Vagina (tissue), 2 donors: Measurements from ENCODE around the gene CENPH. TPM values are rescaled to one million over a fixed set of nuclear protein-coding genes. Genes with fewer than 3 reads are reported as not detected.
"Not testable (repeated sequence)": the region's sequence is repeated elsewhere in the genome, so short reads cannot be mapped to it uniquely, and the experiment has no call there.

Experiments
- DNase-seq, 2 donors: peaks; one replicate each; pipeline ENCODE4 v3.0.0-alpha.2; 2017; ENCODE audit errors: extremely low spot score in 2 of 2
- H3K27ac ChIP-seq: fragments of 200-600 bp; sonication (generic); one replicate; pipeline ENCODE4 v1.5.1; 2019
- H3K27me3 ChIP-seq: fragments of 200-600 bp; sonication (generic); one replicate; pipeline ENCODE4 v1.5.1; 2019
- H3K36me3 ChIP-seq, 2 donors: fragments of 200-600 bp; sonication (generic); one replicate each; pipeline ENCODE4 v1.5.1; 2017 to 2019
- H3K4me1 ChIP-seq: fragments of 200-600 bp; sonication (generic); one replicate; pipeline ENCODE4 v1.5.1; 2019
- H3K4me3 ChIP-seq, 2 donors: fragments of 200-600 bp; sonication (generic); 1 replicate in 1 of 2; 2 replicates in 1 of 2; pipeline ENCODE4 v1.5.1; 2016 to 2019
- H3K9me3 ChIP-seq: fragments of 200-600 bp; sonication (generic); one replicate; pipeline ENCODE4 v1.5.1; 2019
- POLR2A ChIP-seq, 2 donors: fragments of 450-650 bp; IDR thresholded peaks; one replicate each; pipeline ENCODE4 v1.6.1; 2017; ENCODE audit warnings: antibody characterized with exemption in 2 of 2, mild to moderate bottlenecking in 2 of 2, moderate library complexity in 2 of 2
- POLR2AphosphoS5 ChIP-seq, 2 donors: sonication (generic); formaldehyde crosslinking; IDR thresholded peaks; one replicate each; pipeline ENCODE4 v1.9.0; 2017; ENCODE audit warnings: antibody characterized with exemption in 2 of 2, mild to moderate bottlenecking in 2 of 2, low read depth in 1 of 2; ENCODE audit not compliant: insufficient read depth in 1 of 2
- intact Hi-C: fragments of 100-400 bp; cut with DNase I; formaldehyde crosslinking; loops from one replicate; pipeline ENCODE4 v1.15.1; 2023
- total RNA-seq: library from RNA; depleted of rRNA; stranded (reverse); fragments of >200 nt; gene quantifications from one replicate; pipeline ENCODE4 v1.2.3, GENCODE V29; 2016
- TF ChIP-seq, protein P1 (sequence below), 3 experiments: fragments of 450-650 bp in 2 of 3; fragments of 200-600 bp in 1 of 3; sonication (generic) in 1 of 3; IDR thresholded peaks; one replicate each; pipeline ENCODE4 v1.5.1; 2017 to 2019; ENCODE audit warnings: antibody characterized with exemption in 3 of 3, mild to moderate bottlenecking in 2 of 3, moderate library complexity in 2 of 3

The CENPH gene, protein sequence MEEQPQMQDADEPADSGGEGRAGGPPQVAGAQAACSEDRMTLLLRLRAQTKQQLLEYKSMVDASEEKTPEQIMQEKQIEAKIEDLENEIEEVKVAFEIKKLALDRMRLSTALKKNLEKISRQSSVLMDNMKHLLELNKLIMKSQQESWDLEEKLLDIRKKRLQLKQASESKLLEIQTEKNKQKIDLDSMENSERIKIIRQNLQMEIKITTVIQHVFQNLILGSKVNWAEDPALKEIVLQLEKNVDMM
- 3.9 TPM for total RNA-seq

DNA sequence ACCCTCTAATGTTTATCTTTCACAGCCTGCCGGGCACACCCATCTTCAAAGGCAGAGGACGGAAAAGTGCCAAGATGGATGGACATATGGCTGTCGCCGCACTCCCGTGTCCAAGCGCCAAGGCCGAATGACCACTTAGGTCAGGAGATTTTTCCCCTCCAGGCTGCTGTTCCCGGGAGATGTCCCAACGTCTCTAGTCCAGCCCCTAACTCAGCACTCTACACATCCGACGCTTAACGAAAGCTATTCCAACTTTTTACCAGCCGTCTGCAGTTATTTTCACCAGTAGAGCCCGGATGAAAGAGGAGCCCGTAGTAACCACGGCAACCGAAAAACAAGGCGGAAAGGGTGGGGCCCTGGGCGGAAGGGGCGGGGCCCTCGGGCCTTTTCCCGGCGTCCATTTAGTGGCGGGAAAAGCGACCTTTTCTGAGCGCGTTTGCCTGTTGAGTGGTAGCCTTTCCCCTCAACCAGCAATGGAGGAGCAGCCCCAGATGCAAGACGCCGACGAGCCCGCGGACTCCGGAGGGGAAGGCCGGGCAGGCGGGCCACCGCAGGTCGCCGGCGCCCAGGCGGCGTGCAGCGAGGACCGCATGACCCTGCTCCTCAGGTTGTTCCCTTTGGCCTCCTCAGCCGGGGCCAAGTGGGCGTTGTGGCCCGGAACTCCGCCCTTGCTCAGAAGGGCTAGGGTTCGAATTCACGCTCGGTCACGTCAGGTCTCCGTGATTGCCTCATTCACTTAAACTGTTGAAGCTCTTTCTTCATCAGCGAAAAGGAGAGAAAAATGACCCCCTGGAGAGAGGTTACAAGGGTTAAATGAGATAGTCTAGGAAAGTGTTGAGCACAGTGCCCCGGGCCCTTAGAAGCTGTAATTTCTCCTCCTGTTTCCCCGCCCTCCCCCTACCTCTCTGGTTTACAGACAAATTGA, at the start of gene CENPH:
CENPH (plus strand) TSS at position 422 of the 925 bp plus-strand sequence; CDS start at position 474, 52 bp downstream.
- TF ChIP-seq POLR2AphosphoS5 (IDR thresholded peaks at IDR 0.05; ENCODE audit: insufficient read depth in 1 of 2, low read depth in 1 of 2) = peak; percentile 48 to 73
- TF ChIP-seq, protein P1, sequence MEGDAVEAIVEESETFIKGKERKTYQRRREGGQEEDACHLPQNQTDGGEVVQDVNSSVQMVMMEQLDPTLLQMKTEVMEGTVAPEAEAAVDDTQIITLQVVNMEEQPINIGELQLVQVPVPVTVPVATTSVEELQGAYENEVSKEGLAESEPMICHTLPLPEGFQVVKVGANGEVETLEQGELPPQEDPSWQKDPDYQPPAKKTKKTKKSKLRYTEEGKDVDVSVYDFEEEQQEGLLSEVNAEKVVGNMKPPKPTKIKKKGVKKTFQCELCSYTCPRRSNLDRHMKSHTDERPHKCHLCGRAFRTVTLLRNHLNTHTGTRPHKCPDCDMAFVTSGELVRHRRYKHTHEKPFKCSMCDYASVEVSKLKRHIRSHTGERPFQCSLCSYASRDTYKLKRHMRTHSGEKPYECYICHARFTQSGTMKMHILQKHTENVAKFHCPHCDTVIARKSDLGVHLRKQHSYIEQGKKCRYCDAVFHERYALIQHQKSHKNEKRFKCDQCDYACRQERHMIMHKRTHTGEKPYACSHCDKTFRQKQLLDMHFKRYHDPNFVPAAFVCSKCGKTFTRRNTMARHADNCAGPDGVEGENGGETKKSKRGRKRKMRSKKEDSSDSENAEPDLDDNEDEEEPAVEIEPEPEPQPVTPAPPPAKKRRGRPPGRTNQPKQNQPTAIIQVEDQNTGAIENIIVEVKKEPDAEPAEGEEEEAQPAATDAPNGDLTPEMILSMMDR (IDR thresholded peaks at IDR 0.05) = no peak
- intact Hi-C loops = no loop called here
- no peaks in the 10 kb centered on the region for H3K27me3 ChIP-seq
- H3K27ac ChIP-seq = peak within 1 kb of the TSS; percentile 4
- H3K4me3 ChIP-seq = peak within 1 kb of the TSS; percentile 61 to 66
- H3K4me1 ChIP-seq = peaks cover 9% of the 10 kb centered on the region
- H3K36me3 ChIP-seq = no peaks in the 10 kb centered on the region
- DNase-seq = no peak
- H3K9me3 ChIP-seq = no peaks in the 10 kb centered on the region

GRCh38 chr5:69140239-69140638, 49.1 kb upstream of the CENPH start:
- H3K27me3 ChIP-seq, intact Hi-C loops, H3K4me3 ChIP-seq, DNase-seq, H3K36me3 ChIP-seq, H3K9me3 ChIP-seq, H3K4me1 ChIP-seq, H3K27ac ChIP-seq: not testable (repeated sequence)

DNA sequence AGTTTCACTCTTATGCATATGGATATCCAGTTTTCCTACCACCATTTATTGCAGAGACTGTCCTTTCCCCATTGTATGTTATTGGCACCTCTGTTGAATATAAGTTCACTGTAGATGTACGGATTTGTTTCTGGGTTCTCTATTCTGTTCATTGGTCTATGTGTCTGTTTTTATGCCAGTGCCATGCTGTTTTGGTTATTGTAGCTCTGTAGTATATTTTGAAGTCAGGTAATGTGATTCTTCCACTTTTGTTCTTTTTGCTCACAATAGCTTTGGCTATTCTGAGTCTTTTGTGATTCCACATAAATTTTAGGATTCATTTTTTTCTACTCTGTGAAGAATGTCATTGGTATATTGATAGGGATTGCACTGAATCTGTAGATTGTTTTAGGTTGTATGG, 48.6 kb upstream of the CENPH start:
- Histone ChIP-seq H3K36me3 (no peaks in the 10 kb centered on the region), H3K4me3 (no peak overlapping the region), H3K9me3 (no peaks in the 10 kb centered on the region), H3K4me1 (no peaks in the 10 kb centered on the region), H3K27ac (no peak overlapping the region), H3K27me3 (no peaks in the 10 kb centered on the region)
- TF ChIP-seq POLR2A (IDR thresholded peaks at IDR 0.05) (no peak), POLR2AphosphoS5 (IDR thresholded peaks at IDR 0.05; ENCODE audit: insufficient read depth in 1 of 2, low read depth in 1 of 2) (no peak)
- TF ChIP-seq, protein P1 (IDR thresholded peaks at IDR 0.05) = no peak
- intact Hi-C loops = no loop called here
- no peak for DNase-seq

DNA sequence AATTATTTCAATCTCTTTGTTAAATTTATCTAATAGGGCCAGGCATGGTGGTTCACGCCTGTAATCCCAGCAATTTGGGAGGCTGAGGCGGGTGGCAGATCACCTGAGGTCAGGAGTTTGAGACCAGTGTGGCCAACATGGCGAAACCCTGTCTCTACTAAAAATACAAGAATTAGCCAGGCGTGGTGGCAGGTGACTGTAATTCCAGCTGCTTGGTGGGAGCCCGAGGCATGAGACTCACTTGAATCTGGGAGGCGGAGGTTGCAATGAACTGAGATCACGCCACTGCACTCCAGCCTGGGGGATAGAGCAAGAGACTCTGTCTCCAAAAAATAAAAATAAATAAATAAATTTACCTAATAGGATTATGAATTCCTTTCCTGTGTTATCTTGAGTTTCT, 40.8 kb upstream of the CENPH start:
- DNase-seq = not testable (repeated sequence)

GRCh38 chr5:69148981-69149675, 40.3 kb upstream of the CENPH start:
- Histone ChIP-seq H3K27ac (no peak overlapping the region), H3K27me3 (no peaks in the 10 kb centered on the region), H3K9me3 (no peaks in the 10 kb centered on the region), H3K4me1 (no peaks in the 10 kb centered on the region), H3K36me3 (no peaks in the 10 kb centered on the region), H3K4me3 (no peak overlapping the region)
- DNase-seq = no peak
- TF ChIP-seq POLR2A (IDR thresholded peaks at IDR 0.05) (no peak), POLR2AphosphoS5 (IDR thresholded peaks at IDR 0.05; ENCODE audit: insufficient read depth in 1 of 2, low read depth in 1 of 2) (no peak)
- TF ChIP-seq, protein P1 (IDR thresholded peaks at IDR 0.05) = no peak
- intact Hi-C loops = no loop called here

More for the DNA sequence above, 40.8 kb upstream of the CENPH start:
- intact Hi-C loops, H3K27me3 ChIP-seq, H3K4me3 ChIP-seq, H3K27ac ChIP-seq, H3K9me3 ChIP-seq, H3K4me1 ChIP-seq, H3K36me3 ChIP-seq: not testable (repeated sequence)
